ENCODE results near the gene IRX2. TPM values are rescaled to one million over a fixed set of nuclear protein-coding genes. Genes with fewer than 3 reads are reported as not detected.
A peak's percentile ranks its signal among the peaks of the same experiment; 100 is the strongest.

Gene IRX2
- total RNA-seq, 4 donors from 2014 or later: 2.5 to 7.6 (median 5.5) TPM

DNA sequence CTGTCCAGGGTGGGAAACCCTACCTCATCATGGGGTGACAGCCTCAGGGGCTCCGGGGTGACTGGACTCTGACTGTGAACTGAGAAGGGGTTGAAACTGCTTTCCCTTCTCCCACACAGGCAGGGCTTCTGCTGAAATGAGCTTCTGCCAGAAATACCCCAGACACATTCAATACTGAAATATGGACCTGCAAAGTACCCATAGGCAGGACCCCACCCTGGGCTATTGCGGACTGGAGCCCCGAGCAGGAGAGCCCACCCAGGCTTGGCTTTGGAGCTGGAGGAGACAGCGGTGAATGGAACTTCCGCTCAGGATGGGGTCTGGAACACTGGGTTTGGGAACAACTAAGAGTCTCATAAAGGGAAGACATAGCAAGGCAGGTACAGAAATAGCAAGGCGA, 37.5 kb downstream of the IRX2 start:
- DNase-seq: no peak
- Histone ChIP-seq H3K36me3 (no peaks in the 10 kb centered on the region), H3K9me3 (no peaks in the 10 kb centered on the region), H3K4me1 (no peaks in the 10 kb centered on the region), H3K4me3 (replicated peaks in 1 of 3) (no peak overlapping the region), H3K27me3 (no peaks in the 10 kb centered on the region), H3K27ac (no peak overlapping the region)
- intact Hi-C loops (cut with DNase I): no loop called here
- WGBS, 2 donors: 87 to 91% methylated on average over 6 of the region's 6 CpGs
- TF ChIP-seq POLR2A (IDR thresholded peaks at IDR 0.05): no peak
- TF ChIP-seq, protein P1, sequence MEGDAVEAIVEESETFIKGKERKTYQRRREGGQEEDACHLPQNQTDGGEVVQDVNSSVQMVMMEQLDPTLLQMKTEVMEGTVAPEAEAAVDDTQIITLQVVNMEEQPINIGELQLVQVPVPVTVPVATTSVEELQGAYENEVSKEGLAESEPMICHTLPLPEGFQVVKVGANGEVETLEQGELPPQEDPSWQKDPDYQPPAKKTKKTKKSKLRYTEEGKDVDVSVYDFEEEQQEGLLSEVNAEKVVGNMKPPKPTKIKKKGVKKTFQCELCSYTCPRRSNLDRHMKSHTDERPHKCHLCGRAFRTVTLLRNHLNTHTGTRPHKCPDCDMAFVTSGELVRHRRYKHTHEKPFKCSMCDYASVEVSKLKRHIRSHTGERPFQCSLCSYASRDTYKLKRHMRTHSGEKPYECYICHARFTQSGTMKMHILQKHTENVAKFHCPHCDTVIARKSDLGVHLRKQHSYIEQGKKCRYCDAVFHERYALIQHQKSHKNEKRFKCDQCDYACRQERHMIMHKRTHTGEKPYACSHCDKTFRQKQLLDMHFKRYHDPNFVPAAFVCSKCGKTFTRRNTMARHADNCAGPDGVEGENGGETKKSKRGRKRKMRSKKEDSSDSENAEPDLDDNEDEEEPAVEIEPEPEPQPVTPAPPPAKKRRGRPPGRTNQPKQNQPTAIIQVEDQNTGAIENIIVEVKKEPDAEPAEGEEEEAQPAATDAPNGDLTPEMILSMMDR (IDR thresholded peaks at IDR 0.05): no peak

DNA sequence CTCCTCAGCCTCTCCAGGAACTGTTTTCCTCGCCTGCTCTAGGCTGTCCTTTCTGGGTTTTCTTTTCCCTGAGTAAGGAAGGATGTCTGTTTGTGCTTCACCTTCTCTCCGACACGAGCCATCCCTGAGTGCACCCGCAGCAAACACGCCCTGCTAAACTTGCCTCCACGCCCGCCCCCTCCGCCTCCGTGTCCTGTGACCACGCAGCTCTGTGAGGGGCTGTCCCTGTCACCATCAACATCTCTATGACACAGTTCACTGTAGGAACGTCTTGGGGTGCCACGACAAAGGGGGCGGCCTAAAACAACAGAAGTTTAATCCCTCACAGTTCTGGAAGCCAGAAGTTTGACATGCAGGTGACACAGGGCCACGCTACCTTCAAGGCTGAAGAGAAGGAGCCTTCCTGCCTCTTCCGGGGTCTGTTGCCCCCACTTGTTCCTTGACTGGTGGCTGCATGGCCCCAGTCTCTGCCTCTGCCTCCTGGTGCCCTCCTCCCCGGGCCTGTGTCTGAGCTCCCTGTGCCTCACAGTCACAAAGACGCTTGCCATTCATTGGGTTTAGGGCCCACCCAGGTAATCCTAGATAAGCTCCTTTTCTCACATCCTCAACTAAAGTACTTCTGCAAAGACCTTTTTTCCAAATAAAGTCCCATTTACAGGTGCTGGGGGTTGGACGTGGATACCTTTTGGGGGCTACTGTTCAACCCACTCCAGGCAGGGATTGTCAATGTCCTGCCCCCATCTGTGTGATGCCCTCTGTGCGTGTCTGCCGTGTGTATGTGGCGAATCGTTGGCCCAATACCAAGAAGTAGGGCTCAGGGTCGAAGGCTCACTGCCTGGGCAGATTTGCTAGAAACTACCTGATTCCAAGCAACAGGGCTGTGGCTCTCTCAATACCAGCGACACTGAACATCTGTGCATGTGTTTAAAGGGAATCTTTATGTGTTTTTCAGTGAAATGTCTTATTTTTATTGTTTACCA, 39.7 kb downstream of the IRX2 start:
- TF ChIP-seq, protein P1 (IDR thresholded peaks at IDR 0.05): no peak
- no peak for TF ChIP-seq POLR2A (IDR thresholded peaks at IDR 0.05)
- 71 to 73% methylated on average over 24 of the region's 24 CpGs for WGBS, 2 donors
- no peak for DNase-seq
- Histone ChIP-seq H3K27me3 (no peaks in the 10 kb centered on the region), H3K4me3 (replicated peaks in 1 of 3) (no peak overlapping the region), H3K27ac (no peak overlapping the region), H3K9me3 (no peaks in the 10 kb centered on the region), H3K36me3 (no peaks in the 10 kb centered on the region), H3K4me1 (no peaks in the 10 kb centered on the region)
- intact Hi-C loops (cut with DNase I): no loop called here

GRCh38 chr5:2710910-2711309, 40.6 kb downstream of the IRX2 start:
- no peak for TF ChIP-seq POLR2A (IDR thresholded peaks at IDR 0.05)
- TF ChIP-seq, protein P1 (IDR thresholded peaks at IDR 0.05): peak in 1 of 6 experiments; percentile 6
- Histone ChIP-seq H3K27me3 (no peaks in the 10 kb centered on the region), H3K4me1 (no peaks in the 10 kb centered on the region), H3K36me3 (no peaks in the 10 kb centered on the region), H3K9me3 (no peaks in the 10 kb centered on the region), H3K27ac (no peak overlapping the region), H3K4me3 (replicated peaks in 1 of 3) (no peak overlapping the region)
- WGBS, 2 donors: 49 to 57% methylated on average over 3 of the region's 3 CpGs
- no peak for DNase-seq
- intact Hi-C loops (cut with DNase I): no loop called here

DNA sequence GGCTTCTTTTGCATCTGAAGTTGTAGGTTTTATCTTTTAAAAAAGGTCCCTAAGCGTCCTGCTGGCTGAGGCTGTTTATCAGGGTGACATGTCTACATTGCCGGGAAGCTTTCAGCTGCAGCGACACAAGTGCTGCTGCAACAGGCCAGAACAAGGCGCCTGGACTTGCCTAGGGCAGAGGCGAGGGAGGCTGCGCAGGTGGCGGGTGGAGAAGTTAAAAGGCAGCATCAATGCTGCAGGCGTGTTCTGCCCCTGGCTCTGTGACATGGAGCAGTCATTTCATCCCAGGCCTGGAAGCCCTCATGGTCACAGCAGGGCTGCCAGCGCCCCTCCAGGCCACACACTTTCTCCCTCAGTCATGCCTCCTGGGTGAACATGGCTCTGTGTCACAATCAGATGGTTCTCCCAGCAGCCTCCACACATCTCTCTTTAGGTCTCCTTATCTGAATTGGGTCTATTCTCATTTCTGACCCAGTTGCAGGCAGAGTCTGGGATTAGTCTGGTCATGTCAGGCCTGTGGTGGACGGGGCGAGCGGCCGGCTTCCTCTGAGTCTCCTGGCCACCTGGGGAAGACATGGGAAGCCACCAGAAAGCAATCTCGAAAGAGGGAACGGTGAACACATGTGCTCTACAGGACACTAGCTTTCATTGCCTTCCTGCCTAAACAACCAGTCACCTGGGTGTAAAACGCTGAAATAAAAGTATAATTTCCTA, 41.3 kb downstream of the IRX2 start:
- no peaks in the 10 kb centered on the region for H3K27me3 ChIP-seq
- no peak overlapping the region for H3K27ac ChIP-seq
- no peaks in the 10 kb centered on the region for H3K4me1 ChIP-seq
- intact Hi-C loops (cut with DNase I): no loop called here
- H3K36me3 ChIP-seq: no peaks in the 10 kb centered on the region
- no peak for TF ChIP-seq POLR2A (IDR thresholded peaks at IDR 0.05)
- TF ChIP-seq, protein P1 (IDR thresholded peaks at IDR 0.05): no peak
- DNase-seq: no peak
- 86 to 95% methylated on average over 16 of the region's 16 CpGs for WGBS, 2 donors
- H3K4me3 ChIP-seq (replicated peaks in 1 of 3): no peak overlapping the region
- no peaks in the 10 kb centered on the region for H3K9me3 ChIP-seq

DNA sequence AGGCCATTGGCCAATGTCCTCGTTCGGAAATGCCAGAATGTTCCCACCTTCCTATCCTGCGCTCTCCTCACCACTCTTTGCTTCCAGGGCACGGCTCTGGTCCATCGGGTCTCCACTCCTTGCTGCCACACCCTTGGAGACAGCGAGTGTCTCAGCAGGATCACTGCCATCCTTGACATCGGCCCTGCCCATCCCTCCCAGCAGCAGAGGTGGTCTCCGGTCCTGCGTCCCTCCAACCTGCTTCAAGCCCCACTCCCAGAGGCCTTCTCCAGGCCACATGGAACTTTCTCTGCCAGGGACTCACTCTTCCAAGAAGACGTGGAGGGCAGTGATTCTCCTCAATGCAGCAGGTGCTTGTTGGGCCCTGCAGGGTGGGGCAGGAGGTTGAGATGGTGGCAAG, 42.7 kb downstream of the IRX2 start:
- no peaks in the 10 kb centered on the region for H3K36me3 ChIP-seq
- no peaks in the 10 kb centered on the region for H3K4me1 ChIP-seq
- H3K9me3 ChIP-seq: no peaks in the 10 kb centered on the region
- intact Hi-C loops (cut with DNase I): no loop called here
- no peak overlapping the region for H3K4me3 ChIP-seq (replicated peaks in 1 of 3)
- WGBS, 2 donors: 84 to 89% methylated on average over 10 of the region's 10 CpGs
- H3K27ac ChIP-seq: no peak overlapping the region
- H3K27me3 ChIP-seq: no peaks in the 10 kb centered on the region
- TF ChIP-seq, protein P1 (IDR thresholded peaks at IDR 0.05): no peak
- no peak for DNase-seq
